HuH-7 (cell line): Measurements from ENCODE around the gene TLL1.

Source experiments
- DNase-seq: peaks from one replicate; pipeline ENCODE4 v3.0.0; 2011; ENCODE audit warnings: low spot score

Gene TLL1

GRCh38 chr4:165872461-165873297 is at the start of gene TLL1:
Gene TLL1, plus strand, starts transcription at chr4:165873237. Its CDS starts 668 bp downstream, at chr4:165873905.
- no peak for DNase-seq

DNA sequence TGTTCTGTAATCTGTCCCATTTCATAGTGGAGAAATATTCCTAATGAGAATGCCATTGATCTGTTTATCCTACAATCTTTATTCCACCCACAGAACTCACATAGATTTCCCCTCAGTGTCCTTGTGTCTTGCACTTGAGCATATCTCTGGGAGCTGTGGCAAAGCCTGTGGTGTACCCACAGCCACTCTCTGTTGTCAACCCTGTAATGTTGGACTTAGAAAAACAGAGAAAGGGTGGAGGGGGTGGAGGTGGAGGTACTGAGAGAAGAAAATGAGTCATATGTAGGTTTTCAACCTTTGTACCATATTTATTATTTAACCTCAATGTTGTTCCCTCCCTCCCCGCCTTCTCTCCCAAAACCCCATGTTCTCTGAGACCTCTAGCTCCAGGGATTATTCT is 46.9 kb upstream of the TLL1 start:
- no peak for DNase-seq

- DNase-seq, result no peak
These were observed 46.0 kb upstream of the TLL1 start for GRCh38 chr4:165827018-165827417.

DNA sequence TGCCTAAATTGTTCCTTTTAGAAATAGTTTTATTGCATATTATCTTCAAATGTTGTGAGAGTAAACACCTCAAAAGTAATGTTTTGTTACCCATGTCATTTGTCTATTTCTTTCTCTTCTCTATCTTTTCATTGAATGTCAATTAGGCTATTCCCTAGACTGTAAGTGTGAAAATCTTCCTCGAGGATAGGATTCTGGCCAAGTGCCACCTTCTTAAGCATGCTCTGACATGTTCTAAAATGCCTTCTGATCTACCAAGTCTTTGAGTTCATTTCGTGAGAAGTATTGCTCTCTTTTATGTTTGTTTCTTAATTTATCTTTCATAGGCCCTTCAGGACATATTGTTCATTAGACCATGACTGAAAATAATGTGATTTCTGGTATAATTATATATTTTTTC is 44.1 kb upstream of the TLL1 start:
- DNase-seq, result no peak

DNA sequence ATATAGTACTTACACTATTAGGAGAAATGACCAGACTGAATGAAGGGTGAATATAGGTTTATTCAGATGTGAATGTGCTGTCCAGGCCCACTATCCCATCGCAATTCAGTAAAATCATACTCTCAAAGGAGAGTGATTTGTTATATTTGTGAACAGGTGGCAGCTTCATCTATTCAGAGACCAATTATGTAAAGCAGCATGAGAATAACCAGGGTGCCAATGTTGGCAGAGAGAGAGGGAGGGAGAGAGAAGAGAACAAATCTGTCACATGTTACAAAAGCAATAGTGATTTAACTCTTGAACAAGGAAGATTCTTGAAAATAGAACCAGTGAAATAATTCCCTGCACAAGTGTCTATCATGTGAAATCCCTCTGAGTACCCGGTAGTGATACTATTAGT is 38.9 kb upstream of the TLL1 start:
- DNase-seq, result no peak

- no peak for DNase-seq
These were observed 34.5 kb upstream of the TLL1 start for GRCh38 chr4:165838575-165838974.

GRCh38 chr4:165839615-165840333 is 33.3 kb upstream of the TLL1 start:
- DNase-seq, result no peak

GRCh38 chr4:165842684-165843083 is 30.4 kb upstream of the TLL1 start:
- DNase-seq, result no peak

- DNase-seq, result no peak
These were observed 28.9 kb upstream of the TLL1 start for GRCh38 chr4:165844161-165844560.

GRCh38 chr4:165851256-165851655 is 21.8 kb upstream of the TLL1 start:
- DNase-seq, result no peak

DNA sequence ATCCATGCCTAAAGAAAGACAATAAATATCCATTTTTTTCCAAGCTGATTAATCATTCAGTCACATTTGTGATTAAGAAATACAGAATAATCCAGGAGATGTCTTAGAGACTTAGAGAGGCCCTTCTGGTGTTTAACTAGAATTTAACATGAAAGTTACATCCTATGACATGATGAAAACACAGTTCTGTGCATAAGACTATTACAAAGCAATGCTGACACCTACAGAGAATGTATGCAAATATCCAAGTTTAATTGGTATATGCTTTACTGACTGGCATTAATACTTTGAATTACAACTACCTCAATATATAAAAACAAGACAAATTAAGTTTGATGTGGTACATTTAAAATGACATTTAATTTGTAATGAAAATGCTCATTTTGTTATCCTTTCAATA is 17.8 kb upstream of the TLL1 start:
- DNase-seq, result no peak

GRCh38 chr4:165861363-165861762 is 11.7 kb upstream of the TLL1 start:
- no peak for DNase-seq

GRCh38 chr4:165864271-165864670 is 8.8 kb upstream of the TLL1 start:
- no peak for DNase-seq

GRCh38 chr4:165866019-165866650 is 6.9 kb upstream of the TLL1 start:
- no peak for DNase-seq

DNA sequence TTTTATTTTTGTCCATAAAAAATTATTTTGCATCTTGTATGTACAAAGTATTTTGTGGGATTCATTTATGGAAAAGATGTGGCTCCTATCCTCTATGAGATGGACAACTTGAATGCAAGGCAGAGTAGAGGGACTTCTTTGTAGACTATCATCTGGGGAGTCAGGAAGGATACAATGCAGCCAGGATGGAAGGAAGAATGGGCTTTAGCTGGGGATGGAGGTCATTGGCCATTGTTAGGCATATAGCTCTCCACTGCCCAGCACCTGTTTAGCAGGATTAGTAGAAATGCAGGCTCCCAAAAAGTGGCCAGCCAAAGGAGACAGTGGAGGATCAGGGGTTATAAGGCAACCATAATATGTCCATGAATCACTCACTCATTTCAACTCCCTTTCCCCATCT is 5.1 kb upstream of the TLL1 start:
- DNase-seq, result no peak

DNA sequence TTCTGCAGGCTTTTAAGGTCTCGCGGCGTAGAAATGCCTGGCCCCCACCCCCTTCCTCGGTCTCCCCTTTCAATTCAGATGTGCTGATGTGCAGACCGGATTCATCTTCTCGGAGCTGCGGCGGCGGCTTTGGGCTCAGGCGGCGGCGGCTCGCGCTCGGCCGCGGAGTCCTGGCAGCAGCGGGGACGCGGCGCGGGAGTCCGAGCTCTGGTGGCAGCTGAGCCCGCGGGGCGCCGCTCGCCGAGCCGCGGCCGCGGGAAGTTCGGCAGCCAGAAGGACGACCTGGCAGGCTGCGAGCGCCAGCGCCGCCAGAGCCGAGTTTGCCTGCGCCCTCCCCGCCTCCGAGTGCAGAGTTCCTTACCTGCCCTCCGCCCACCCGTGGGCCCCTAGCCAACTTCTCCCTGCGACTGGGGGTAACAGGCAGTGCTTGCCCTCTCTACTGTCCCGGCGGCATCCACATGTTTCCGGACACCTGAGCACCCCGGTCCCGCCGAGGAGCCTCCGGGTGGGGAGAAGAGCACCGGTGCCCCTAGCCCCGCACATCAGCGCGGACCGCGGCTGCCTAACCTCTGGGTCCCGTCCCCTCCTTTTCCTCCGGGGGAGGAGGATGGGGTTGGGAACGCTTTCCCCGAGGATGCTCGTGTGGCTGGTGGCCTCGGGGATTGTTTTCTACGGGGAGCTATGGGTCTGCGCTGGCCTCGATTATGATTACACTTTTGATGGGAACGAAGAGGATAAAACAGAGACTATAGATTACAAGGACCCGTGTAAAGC is 448 bp downstream of the TLL1 start:
- peak; percentile 43 for DNase-seq

GRCh38 chr4:165874072-165874790 is 1.2 kb downstream of the TLL1 start:
- DNase-seq, result no peak

GRCh38 chr4:165874791-165875371 is 1.8 kb downstream of the TLL1 start:
- DNase-seq, result no peak

DNA sequence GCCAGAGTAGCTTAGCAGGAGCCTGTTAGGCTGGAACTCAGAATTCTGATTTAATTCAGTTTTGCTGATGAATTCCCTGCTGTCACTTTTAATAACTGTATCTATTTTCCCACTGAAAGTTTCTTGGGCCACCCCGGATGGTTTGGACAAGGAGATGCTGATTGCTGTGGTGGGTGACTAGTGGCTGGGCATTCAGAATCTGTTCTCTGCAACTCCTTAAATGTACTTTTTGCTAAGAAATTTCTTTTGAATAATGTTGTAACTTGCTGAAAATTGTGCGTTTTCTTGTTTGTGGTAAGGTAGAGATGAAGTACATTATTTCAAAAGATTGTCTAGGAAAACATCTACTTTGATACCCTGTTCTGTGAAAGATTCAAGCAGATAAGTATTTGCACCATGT is 2.4 kb downstream of the TLL1 start:
- DNase-seq, result no peak

GRCh38 chr4:165877286-165877685 is 4.2 kb downstream of the TLL1 start:
- no peak for DNase-seq

- no peak for DNase-seq
These were observed 6.6 kb downstream of the TLL1 start for GRCh38 chr4:165879641-165880040.
